ENCODE measurements around the gene PES1.

DNA sequence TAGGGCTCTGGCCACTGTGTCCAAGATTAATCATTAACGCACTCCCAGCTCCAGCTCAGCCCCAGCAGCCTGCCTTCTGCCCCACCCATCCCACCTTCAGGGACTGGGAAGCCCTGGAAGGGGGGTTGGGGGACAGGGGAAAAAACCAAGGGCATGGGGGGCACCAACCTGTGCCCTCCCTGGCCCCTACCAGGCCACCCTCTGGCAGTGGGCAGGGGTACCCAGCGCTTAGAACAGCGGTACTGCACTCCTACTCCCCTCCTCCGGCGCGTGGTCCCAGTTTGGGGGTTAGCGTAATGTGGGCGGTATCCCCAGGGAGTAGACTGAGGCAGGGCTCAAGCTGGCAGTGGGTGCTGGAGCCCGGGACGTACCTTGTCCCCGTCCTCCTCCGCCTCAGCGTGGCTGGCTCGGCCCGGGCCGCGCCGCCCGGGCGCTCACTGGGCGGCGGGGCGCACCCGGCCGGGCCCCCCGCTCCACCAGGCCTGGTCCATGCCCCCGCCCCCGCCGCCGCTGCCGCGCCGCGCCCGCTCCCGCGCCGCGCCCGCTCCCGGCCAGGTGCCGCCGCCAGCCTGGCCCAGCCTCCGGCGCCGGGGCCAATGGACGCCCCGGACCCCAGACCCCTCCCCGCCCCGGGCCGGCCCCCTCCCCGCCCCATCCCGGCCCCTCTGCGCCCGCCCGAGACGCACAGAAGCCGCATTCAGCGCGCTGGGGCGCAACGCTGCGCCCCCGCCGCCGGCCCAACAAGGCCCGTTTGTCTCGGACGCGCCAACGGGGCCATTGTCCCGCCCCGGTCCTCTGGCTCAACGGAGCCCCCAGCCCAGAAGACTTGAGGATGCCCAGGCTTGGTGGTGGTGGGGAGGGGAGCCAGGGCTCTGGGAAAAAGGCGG, 17.4 kb downstream of the PES1 start, which contains the start of gene GAL3ST1:
- TF ChIP-seq, protein P1, sequence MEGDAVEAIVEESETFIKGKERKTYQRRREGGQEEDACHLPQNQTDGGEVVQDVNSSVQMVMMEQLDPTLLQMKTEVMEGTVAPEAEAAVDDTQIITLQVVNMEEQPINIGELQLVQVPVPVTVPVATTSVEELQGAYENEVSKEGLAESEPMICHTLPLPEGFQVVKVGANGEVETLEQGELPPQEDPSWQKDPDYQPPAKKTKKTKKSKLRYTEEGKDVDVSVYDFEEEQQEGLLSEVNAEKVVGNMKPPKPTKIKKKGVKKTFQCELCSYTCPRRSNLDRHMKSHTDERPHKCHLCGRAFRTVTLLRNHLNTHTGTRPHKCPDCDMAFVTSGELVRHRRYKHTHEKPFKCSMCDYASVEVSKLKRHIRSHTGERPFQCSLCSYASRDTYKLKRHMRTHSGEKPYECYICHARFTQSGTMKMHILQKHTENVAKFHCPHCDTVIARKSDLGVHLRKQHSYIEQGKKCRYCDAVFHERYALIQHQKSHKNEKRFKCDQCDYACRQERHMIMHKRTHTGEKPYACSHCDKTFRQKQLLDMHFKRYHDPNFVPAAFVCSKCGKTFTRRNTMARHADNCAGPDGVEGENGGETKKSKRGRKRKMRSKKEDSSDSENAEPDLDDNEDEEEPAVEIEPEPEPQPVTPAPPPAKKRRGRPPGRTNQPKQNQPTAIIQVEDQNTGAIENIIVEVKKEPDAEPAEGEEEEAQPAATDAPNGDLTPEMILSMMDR (IDR thresholded peaks at IDR 0.05), result no peak
- no peak for TF ChIP-seq EP300 (IDR thresholded peaks at IDR 0.05)
- TF ChIP-seq POLR2AphosphoS5 (IDR thresholded peaks at IDR 0.05), result no peak
- TF ChIP-seq POLR2A (IDR thresholded peaks at IDR 0.05), result no peak
